Mesenchymal stem cell (in vitro differentiated cells and primary cell): ENCODE measurements around the gene WDR4.

Source experiments
- DNase-seq: peaks from one replicate; pipeline ENCODE4 v3.0.0-alpha.2; 2013
- H2AFZ ChIP-seq: one replicate; pipeline ENCODE4 v1.6.1; 2013; ENCODE audit warnings: low read depth, mild to moderate bottlenecking, control low read depth, inconsistent platforms, low read length, moderate library complexity
- H2AK5ac ChIP-seq: 2 replicates; pipeline ENCODE4 v1.6.1; 2013; ENCODE audit warnings: low read length, moderate library complexity, mild to moderate bottlenecking, inconsistent platforms; ENCODE audit not compliant: severe bottlenecking
- H2BK120ac ChIP-seq: one replicate; pipeline ENCODE4 v1.6.1; 2013; ENCODE audit warnings: low read depth, mild to moderate bottlenecking, inconsistent platforms, low read length, moderate library complexity
- H2BK12ac ChIP-seq, 2 experiments: one replicate each; pipeline ENCODE4 v1.6.1; 2013; ENCODE audit warnings: inconsistent platforms in 2 of 2, low read length in 2 of 2, mild to moderate bottlenecking in 2 of 2, moderate library complexity in 2 of 2, control low read depth in 1 of 2
- H2BK15ac ChIP-seq: one replicate; pipeline ENCODE4 v1.6.1; 2013; ENCODE audit warnings: mild to moderate bottlenecking, low read depth, inconsistent platforms; ENCODE audit not compliant: poor library complexity, severe bottlenecking
- H2BK5ac ChIP-seq: 2 replicates; pipeline ENCODE4 v1.6.1; 2013; ENCODE audit warnings: low read depth, mild to moderate bottlenecking, low read length, control low read depth, inconsistent platforms; ENCODE audit not compliant: poor library complexity, severe bottlenecking
- H3K14ac ChIP-seq, 2 experiments: one replicate each; pipeline ENCODE4 v1.6.1; 2013; ENCODE audit warnings: inconsistent platforms in 2 of 2, low read length in 2 of 2, control low read depth in 1 of 2, mild to moderate bottlenecking in 1 of 2, moderate library complexity in 1 of 2
- H3K18ac ChIP-seq, 2 experiments: one replicate each; pipeline ENCODE4 v1.6.1; 2013; ENCODE audit warnings: inconsistent platforms in 2 of 2, low read length in 2 of 2, control low read depth in 1 of 2, low read depth in 1 of 2, mild to moderate bottlenecking in 1 of 2
- H3K23ac ChIP-seq, 2 experiments: one replicate each; pipeline ENCODE4 v1.6.1; 2013; ENCODE audit warnings: inconsistent platforms in 2 of 2, low read length in 2 of 2, mild to moderate bottlenecking in 2 of 2, moderate library complexity in 2 of 2, control low read depth in 1 of 2
- H3K27ac ChIP-seq: 2 replicates; pipeline ENCODE4 v1.5.1; 2013; ENCODE audit warnings: mild to moderate bottlenecking, moderate library complexity, low read length, control low read depth, inconsistent platforms; ENCODE audit not compliant: poor library complexity, severe bottlenecking
- H3K27me3 ChIP-seq, 2 experiments: 2 replicates each; pipeline versions ENCODE4 v1.6.1 to v1.7.0; 2013; ENCODE audit warnings: low read length in 2 of 2, mild to moderate bottlenecking in 2 of 2, moderate library complexity in 2 of 2, control low read depth in 1 of 2, inconsistent platforms in 1 of 2; ENCODE audit not compliant: control insufficient read depth in 1 of 2, insufficient read depth in 1 of 2
- H3K36me3 ChIP-seq, 2 experiments: 2 replicates each; pipeline versions ENCODE4 v1.6.1 to v1.7.0; 2013; ENCODE audit warnings: low read length in 2 of 2, control low read depth in 1 of 2, inconsistent platforms in 1 of 2, low read depth in 1 of 2, mild to moderate bottlenecking in 1 of 2; ENCODE audit not compliant: insufficient read depth in 2 of 2, control insufficient read depth in 1 of 2
- H3K4ac ChIP-seq, 2 experiments: one replicate each; pipeline ENCODE4 v1.6.1; 2013; ENCODE audit warnings: inconsistent platforms in 2 of 2, low read length in 2 of 2, mild to moderate bottlenecking in 2 of 2, moderate library complexity in 2 of 2, control low read depth in 1 of 2, low read depth in 1 of 2
- H3K4me1 ChIP-seq: 2 replicates; pipeline ENCODE4 v1.6.1; 2013; ENCODE audit warnings: low read depth, low read length, control low read depth; ENCODE audit not compliant: control insufficient read depth, insufficient read depth
- H3K4me2 ChIP-seq: 2 replicates; pipeline ENCODE4 v1.6.1; 2013; ENCODE audit warnings: low read length, mild to moderate bottlenecking, inconsistent platforms; ENCODE audit not compliant: poor library complexity, severe bottlenecking
- H3K4me3 ChIP-seq, 2 experiments: 2 replicates each; pipeline versions ENCODE4 v1.5.1 to v1.7.0; 2013; ENCODE audit warnings: low read length in 2 of 2, mild to moderate bottlenecking in 2 of 2, control low read depth in 1 of 2, low read depth in 1 of 2; ENCODE audit not compliant: insufficient read depth in 1 of 2
- H3K79me1 ChIP-seq: replicated peaks from 2 replicates; pipeline ENCODE4 v1.6.1; 2013; ENCODE audit warnings: mild to moderate bottlenecking, control low read depth, low read length, inconsistent platforms; ENCODE audit not compliant: poor library complexity, severe bottlenecking
- H3K9ac ChIP-seq: 2 replicates; pipeline ENCODE4 v1.7.0; 2013; ENCODE audit warnings: mild to moderate bottlenecking, low read length, moderate library complexity
- H3K9me3 ChIP-seq: 2 replicates; pipeline ENCODE4 v1.7.0; 2013; ENCODE audit warnings: mild to moderate bottlenecking, low read length; ENCODE audit not compliant: control insufficient read depth
- H4K8ac ChIP-seq: one replicate; pipeline ENCODE4 v1.6.1; 2013; ENCODE audit warnings: inconsistent platforms, mild to moderate bottlenecking, low read length, moderate library complexity
- H4K91ac ChIP-seq: one replicate; pipeline ENCODE4 v1.6.1; 2013; ENCODE audit warnings: mild to moderate bottlenecking, low read length, inconsistent platforms
- WGBS: methylation state at CpG from one replicate; pipeline ENCODE4 v1.1.7; 2013; ENCODE audit warnings: mixed read lengths; 5-methylcytosine and 5-hydroxymethylcytosine counted together

WDR4 gene

GRCh38 chr21:42924433-42924751, 45.1 kb upstream of the WDR4 start:
- peak overlapping the region; percentile 93 for H2BK15ac ChIP-seq
- no peak overlapping the region for H3K4me3 ChIP-seq
- H3K4ac ChIP-seq, result peak overlapping the region; percentile 83 to 85
- H2BK12ac ChIP-seq, result peak overlapping the region; percentile 73 to 77
- no peak overlapping the region for H3K27ac ChIP-seq
- H3K14ac ChIP-seq, result peak overlapping the region in 1 of 2 experiments; percentile 49
- H3K36me3 ChIP-seq, result peaks cover 0 to 3% of the 10 kb centered on the region in 2 experiments
- H3K4me1 ChIP-seq, result peaks cover 6% of the 10 kb centered on the region
- no peak for DNase-seq
- H2AFZ ChIP-seq, result peak overlapping the region; percentile 82
- H4K8ac ChIP-seq, result peak overlapping the region; percentile 99
- peak overlapping the region; percentile 94 for H2AK5ac ChIP-seq
- peak overlapping the region; percentile 66 for H3K9ac ChIP-seq
- peak overlapping the region; percentile 67 for H2BK120ac ChIP-seq
- no peak overlapping the region for H3K23ac ChIP-seq
- no peaks in the 10 kb centered on the region for H3K27me3 ChIP-seq
- peak overlapping the region; percentile 77 to 80 for H3K18ac ChIP-seq
- 85% methylated on average over 6 of the region's 6 CpGs for WGBS
- H2BK5ac ChIP-seq, result peak overlapping the region; percentile 74
- H4K91ac ChIP-seq, result peak overlapping the region; percentile 81
- no peaks in the 10 kb centered on the region for H3K9me3 ChIP-seq
- H3K4me2 ChIP-seq, result no peak overlapping the region
- peaks cover 4% of the 10 kb centered on the region for H3K79me1 ChIP-seq

GRCh38 chr21:42923553-42924432, 44.5 kb upstream of the WDR4 start:
- H3K4me1 ChIP-seq, result peaks cover 6% of the 10 kb centered on the region
- WGBS, result 26% methylated on average over 18 of the region's 18 CpGs
- H3K9ac ChIP-seq, result peak overlapping the region; percentile 66
- peak overlapping the region; percentile 55 for H3K4me2 ChIP-seq
- H3K4me3 ChIP-seq, result no peak overlapping the region
- H4K91ac ChIP-seq, result peak overlapping the region; percentile 81
- peak overlapping the region; percentile 96 for H2BK15ac ChIP-seq
- peak overlapping the region; percentile 83 to 85 for H3K4ac ChIP-seq
- peaks cover 4% of the 10 kb centered on the region for H3K79me1 ChIP-seq
- no peaks in the 10 kb centered on the region for H3K27me3 ChIP-seq
- H3K9me3 ChIP-seq, result no peaks in the 10 kb centered on the region
- peak; percentile 89 for DNase-seq
- peaks cover 0 to 3% of the 10 kb centered on the region in 2 experiments for H3K36me3 ChIP-seq
- H2BK120ac ChIP-seq, result peak overlapping the region; percentile 67
- peak overlapping the region in 1 of 2 experiments; percentile 49 for H3K14ac ChIP-seq
- peak overlapping the region; percentile 99 for H4K8ac ChIP-seq
- peak overlapping the region; percentile 74 for H2BK5ac ChIP-seq
- H2AFZ ChIP-seq, result peak overlapping the region; percentile 82
- H2AK5ac ChIP-seq, result peak overlapping the region; percentile 94
- peak overlapping the region; percentile 77 to 80 for H3K18ac ChIP-seq
- peak overlapping the region; percentile 73 to 77 for H2BK12ac ChIP-seq
- H3K23ac ChIP-seq, result no peak overlapping the region
- H3K27ac ChIP-seq, result no peak overlapping the region

GRCh38 chr21:42922918-42923317, 43.6 kb upstream of the WDR4 start:
- H3K4ac ChIP-seq, result no peak overlapping the region
- H3K79me1 ChIP-seq, result peaks cover 4% of the 10 kb centered on the region
- H3K4me3 ChIP-seq, result no peak overlapping the region
- H2BK12ac ChIP-seq, result no peak overlapping the region
- H3K14ac ChIP-seq, result no peak overlapping the region
- no peak overlapping the region for H2BK15ac ChIP-seq
- H3K4me1 ChIP-seq, result peaks cover 6% of the 10 kb centered on the region
- H3K27ac ChIP-seq, result no peak overlapping the region
- no peak overlapping the region for H3K23ac ChIP-seq
- no peak for DNase-seq
- WGBS, result 95% methylated on average over 12 of the region's 18 CpGs
- H3K4me2 ChIP-seq, result no peak overlapping the region
- peaks cover 0 to 3% of the 10 kb centered on the region in 2 experiments for H3K36me3 ChIP-seq
- no peaks in the 10 kb centered on the region for H3K27me3 ChIP-seq
- H2AK5ac ChIP-seq, result no peak overlapping the region
- H2AFZ ChIP-seq, result no peak overlapping the region
- no peak overlapping the region for H2BK5ac ChIP-seq
- no peak overlapping the region for H3K9ac ChIP-seq
- H3K9me3 ChIP-seq, result no peaks in the 10 kb centered on the region
- H3K18ac ChIP-seq, result no peak overlapping the region
- peak overlapping the region; percentile 56 for H4K8ac ChIP-seq
- H4K91ac ChIP-seq, result peak overlapping the region; percentile 41
- H2BK120ac ChIP-seq, result no peak overlapping the region

- no peaks in the 10 kb centered on the region for H3K36me3 ChIP-seq
- H2BK15ac ChIP-seq, result no peak overlapping the region
- no peak overlapping the region for H3K27ac ChIP-seq
- H3K9ac ChIP-seq, result no peak overlapping the region
- no peak overlapping the region for H3K23ac ChIP-seq
- H3K9me3 ChIP-seq, result no peaks in the 10 kb centered on the region
- H4K8ac ChIP-seq, result no peak overlapping the region
- H2BK120ac ChIP-seq, result no peak overlapping the region
- H3K4me2 ChIP-seq, result no peak overlapping the region
- H3K4me3 ChIP-seq, result no peak overlapping the region
- H3K4me1 ChIP-seq, result peaks cover 6% of the 10 kb centered on the region
- H2BK5ac ChIP-seq, result no peak overlapping the region
- no peak overlapping the region for H4K91ac ChIP-seq
- H2AFZ ChIP-seq, result no peak overlapping the region
- no peak for DNase-seq
- no peak overlapping the region for H3K4ac ChIP-seq
- H3K27me3 ChIP-seq, result no peaks in the 10 kb centered on the region
- no peak overlapping the region for H3K18ac ChIP-seq
- H3K14ac ChIP-seq, result no peak overlapping the region
- 94% methylated on average over 4 of the region's 4 CpGs for WGBS
- H2AK5ac ChIP-seq, result no peak overlapping the region
- H2BK12ac ChIP-seq, result no peak overlapping the region
- H3K79me1 ChIP-seq, result peaks cover 4% of the 10 kb centered on the region
Observed at GRCh38 chr21:42921927-42922326, 42.6 kb upstream of the WDR4 start.
